ENCODE data around the gene ROMO1. TPM values are rescaled to one million over a fixed set of nuclear protein-coding genes. Genes with fewer than 3 reads are reported as not detected.
A peak's percentile ranks its signal among the peaks of the same experiment; 100 is the strongest.
"Not testable (repeated sequence)": the region's sequence is repeated elsewhere in the genome, so short reads cannot be mapped to it uniquely, and the experiment has no call there.

The ROMO1 gene
- total and polyA plus RNA-seq, 7 donors: 133 to 379 (median 172) TPM

DNA sequence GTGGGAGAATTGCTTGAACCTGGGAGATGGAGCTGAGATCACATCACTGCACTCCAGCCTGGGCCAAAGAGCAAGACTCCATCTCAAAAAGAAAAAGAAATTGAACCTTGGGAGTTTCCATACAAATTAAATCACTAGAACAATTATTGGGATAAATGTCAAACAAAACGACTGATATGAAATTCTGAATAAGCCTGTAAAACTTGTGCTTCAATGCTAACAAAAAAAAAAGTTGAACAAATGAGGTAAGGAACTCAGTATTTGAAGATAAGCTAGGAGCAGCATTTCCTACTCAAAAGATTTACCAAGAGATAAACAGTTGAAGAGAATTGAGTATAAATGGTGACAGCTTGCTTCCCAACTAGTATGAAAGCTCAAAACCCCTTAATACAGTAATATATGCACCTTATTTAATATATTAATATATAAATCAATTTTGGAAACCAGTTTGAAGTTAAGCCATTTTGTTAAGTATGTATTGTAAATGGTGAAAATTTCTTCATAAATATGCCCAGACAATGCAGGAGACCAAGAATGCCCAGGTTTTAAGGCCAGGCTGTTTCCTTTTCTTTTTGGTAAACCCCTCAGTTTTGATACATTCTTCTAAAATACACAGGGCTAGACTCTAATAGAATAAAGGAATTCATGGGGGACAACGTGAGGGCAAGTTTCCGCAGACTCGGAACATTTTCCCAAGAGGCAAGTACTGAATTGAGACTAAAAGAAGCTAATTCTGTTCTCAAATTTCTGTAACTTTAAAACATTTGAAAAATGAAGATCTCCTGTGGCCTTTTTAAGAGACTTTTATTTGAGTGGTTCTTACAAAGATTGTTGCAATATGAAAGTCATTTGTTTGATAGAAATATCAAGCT lies 3.9 kb downstream of the ROMO1 start:
- ATAC-seq (no peak), DNase-seq (no peak)
- Histone ChIP-seq H3K4me1 (peaks cover 30% of the 10 kb centered on the region), H3K36me3 (ENCODE audit: insufficient read depth in 1 of 2, low read depth in 1 of 2) (peaks cover 6 to 76% of the 10 kb centered on the region in 2 donors), H3K4me3 (no peak overlapping the region), H3K27me3 (ENCODE audit: insufficient read depth in 3 of 3, low read length in 2 of 3) (no peaks in the 10 kb centered on the region), H3K9me3 (no peaks in the 10 kb centered on the region), H3K27ac (peak overlapping the region; percentile 24)
- WGBS, 3 donors: 48 to 53% (median 48%) methylated on average over 4 of the region's 4 CpGs
- intact Hi-C loops (cut with DNase I): loop anchor here in 1 of 2 donors (5.0 kb wide), 1 partner anchor 34 kb away; no protein-coding TSS in a partner anchor
- TF ChIP-seq, protein P1, sequence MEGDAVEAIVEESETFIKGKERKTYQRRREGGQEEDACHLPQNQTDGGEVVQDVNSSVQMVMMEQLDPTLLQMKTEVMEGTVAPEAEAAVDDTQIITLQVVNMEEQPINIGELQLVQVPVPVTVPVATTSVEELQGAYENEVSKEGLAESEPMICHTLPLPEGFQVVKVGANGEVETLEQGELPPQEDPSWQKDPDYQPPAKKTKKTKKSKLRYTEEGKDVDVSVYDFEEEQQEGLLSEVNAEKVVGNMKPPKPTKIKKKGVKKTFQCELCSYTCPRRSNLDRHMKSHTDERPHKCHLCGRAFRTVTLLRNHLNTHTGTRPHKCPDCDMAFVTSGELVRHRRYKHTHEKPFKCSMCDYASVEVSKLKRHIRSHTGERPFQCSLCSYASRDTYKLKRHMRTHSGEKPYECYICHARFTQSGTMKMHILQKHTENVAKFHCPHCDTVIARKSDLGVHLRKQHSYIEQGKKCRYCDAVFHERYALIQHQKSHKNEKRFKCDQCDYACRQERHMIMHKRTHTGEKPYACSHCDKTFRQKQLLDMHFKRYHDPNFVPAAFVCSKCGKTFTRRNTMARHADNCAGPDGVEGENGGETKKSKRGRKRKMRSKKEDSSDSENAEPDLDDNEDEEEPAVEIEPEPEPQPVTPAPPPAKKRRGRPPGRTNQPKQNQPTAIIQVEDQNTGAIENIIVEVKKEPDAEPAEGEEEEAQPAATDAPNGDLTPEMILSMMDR (IDR thresholded peaks at IDR 0.05): no peak

DNA sequence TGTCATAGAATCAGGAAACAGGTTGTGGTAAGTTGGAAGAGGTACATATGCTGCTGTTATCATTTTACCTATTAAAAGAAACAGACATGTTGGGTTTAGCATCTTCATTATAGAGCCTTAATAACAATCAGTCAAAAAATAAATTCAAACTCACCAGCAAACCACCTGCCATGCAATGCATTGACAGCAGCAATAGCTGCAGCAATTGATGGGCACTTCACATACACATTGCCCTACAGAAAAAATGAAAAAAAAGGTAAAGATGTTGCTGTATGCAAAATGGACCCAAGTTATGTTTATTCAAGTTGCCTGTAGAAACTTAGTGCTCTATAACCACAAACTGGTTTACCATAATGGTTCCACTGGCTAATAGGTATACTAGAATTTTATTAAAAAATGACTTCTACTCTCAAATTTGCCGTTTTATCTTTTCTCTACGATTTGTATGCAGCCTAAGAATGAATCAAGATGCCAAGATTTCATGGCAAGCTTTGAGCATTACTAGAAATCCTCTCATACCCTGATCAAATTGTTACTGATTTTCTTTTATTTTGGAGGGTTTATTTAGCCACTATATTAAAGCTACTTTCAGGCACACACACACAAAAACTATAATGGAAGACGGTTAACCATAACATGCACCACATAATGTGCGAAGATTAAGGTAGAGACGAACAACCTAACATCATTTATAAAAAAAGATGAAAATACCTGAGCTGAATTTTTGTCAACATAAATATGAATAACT lies 5.5 kb downstream of the ROMO1 start:
- Histone ChIP-seq H3K36me3 (ENCODE audit: insufficient read depth in 1 of 2, low read depth in 1 of 2) (peaks cover 10 to 93% of the 10 kb centered on the region in 2 donors), H3K27me3 (ENCODE audit: insufficient read depth in 3 of 3, low read length in 2 of 3) (no peaks in the 10 kb centered on the region), H3K4me1 (peaks cover 34% of the 10 kb centered on the region), H3K4me3 (no peak overlapping the region), H3K9me3 (no peaks in the 10 kb centered on the region), H3K27ac (peak overlapping the region; percentile 14)
- TF ChIP-seq, protein P1 (IDR thresholded peaks at IDR 0.05): no peak
- intact Hi-C loops (cut with DNase I): loop anchor here in 1 of 2 donors (5.0 kb wide), 1 partner anchor 33 kb away; no protein-coding TSS in a partner anchor
- 79 to 83% (median 82%) methylated on average over 5 of the region's 5 CpGs for WGBS, 3 donors
- DNase-seq (no peak), ATAC-seq (no peak)

DNA sequence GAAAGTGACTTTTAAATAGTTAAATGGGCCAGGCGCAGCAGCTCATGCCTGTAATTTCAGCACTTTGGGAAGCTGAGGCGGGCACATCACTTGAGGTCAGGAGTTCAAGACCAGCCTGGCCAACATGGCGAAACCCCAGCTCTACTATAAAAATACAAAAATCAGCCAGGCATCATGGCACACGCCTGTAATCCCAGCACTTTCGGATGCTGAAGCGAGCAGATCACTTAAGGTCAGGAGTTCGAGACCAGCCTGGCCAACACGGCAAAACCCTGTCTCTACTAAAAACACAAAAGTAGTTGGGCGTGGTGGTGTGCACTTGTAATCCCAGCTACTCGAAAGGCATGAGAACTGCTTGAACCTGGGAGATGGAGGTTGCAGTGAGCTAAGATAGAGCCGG lies 6.7 kb downstream of the ROMO1 start:
- ATAC-seq: not testable (repeated sequence)

DNA sequence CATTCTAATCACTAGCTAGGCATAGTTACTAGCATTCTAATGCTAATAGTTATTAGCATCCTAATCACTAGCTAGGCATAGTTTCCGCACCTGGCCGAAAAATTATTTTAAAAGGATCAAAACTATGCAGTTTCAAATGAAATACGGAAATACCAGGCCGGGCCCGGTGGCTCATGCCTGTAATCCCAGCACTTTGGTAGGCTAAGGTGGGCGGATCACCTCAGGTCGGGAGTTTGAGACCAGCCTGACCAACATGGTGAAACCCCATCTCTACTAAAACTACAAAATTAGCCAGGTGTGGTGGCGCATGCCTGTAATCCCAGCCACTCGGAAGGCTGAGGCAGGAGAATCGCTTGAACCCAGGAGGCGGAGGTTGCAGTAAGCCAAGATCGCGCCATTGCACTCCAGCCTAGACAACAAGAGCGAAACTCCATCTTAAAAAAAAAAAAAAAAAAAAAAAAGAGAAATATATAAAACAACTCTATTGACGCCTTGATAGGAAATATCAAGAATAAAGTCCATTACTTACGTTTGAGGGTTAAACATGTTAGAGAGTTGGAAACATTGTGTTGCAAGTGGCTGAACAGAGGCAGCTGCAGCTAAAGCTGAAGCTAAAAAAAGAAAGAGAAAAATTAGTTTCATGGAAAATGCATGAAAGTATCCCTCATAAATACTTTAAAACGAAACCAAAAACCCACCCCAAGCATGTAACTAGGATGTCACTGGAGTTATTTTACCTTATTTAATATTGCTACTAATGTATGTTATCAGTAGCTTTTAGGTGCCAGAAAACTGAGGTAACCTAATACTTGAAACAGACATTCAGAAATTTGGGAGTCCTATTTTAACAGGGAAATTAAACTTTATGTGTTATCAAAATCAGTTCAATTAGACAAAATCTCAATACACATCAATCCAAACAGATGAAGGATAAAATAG lies 7.7 kb downstream of the ROMO1 start:
- H3K9me3 ChIP-seq; H3K27me3 ChIP-seq (ENCODE audit: insufficient read depth in 3 of 3, low read length in 2 of 3); H3K4me3 ChIP-seq; intact Hi-C loops (cut with DNase I); H3K27ac ChIP-seq; ATAC-seq; DNase-seq: not testable (repeated sequence)
- WGBS, 3 donors: 86 to 90% (median 87%) methylated on average over 17 of the region's 17 CpGs
- peaks cover 39% of the 10 kb centered on the region for H3K4me1 ChIP-seq
- H3K36me3 ChIP-seq (ENCODE audit: insufficient read depth in 1 of 2, low read depth in 1 of 2): peaks cover 10 to 100% of the 10 kb centered on the region in 2 donors

More for the DNA sequence above, 6.7 kb downstream of the ROMO1 start:
- Histone ChIP-seq H3K36me3 (ENCODE audit: insufficient read depth in 1 of 2, low read depth in 1 of 2) (peaks cover 10 to 100% of the 10 kb centered on the region in 2 donors), H3K4me1 (peaks cover 31% of the 10 kb centered on the region)
- H3K27ac ChIP-seq; H3K4me3 ChIP-seq; DNase-seq; H3K27me3 ChIP-seq (ENCODE audit: insufficient read depth in 3 of 3, low read length in 2 of 3); intact Hi-C loops (cut with DNase I); H3K9me3 ChIP-seq: not testable (repeated sequence)
- WGBS, 3 donors: 74 to 93% (median 79%) methylated on average over 11 of the region's 11 CpGs

DNA sequence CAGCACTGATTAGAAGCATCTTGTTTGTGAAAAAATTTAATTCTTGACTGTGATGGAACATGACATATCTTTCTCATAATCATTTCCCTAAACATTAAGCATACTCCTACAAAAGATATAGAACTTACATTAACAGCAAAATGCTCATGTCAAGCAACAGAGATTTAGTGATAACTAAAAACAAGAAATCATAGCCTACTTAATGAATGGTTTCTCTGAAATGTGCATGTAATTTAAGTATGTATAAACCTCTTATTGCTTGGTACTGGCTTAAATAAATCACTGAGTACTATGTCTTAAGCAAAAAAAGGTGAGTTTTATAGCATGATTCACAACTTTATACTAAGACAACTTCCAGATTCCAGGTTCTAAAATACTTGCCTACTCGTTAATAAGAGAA lies 9.3 kb downstream of the ROMO1 start:
- no peak for ATAC-seq
- Histone ChIP-seq H3K4me3 (no peak overlapping the region), H3K4me1 (peaks cover 31% of the 10 kb centered on the region), H3K36me3 (ENCODE audit: insufficient read depth in 1 of 2, low read depth in 1 of 2) (peaks cover 4 to 100% of the 10 kb centered on the region in 2 donors), H3K27me3 (ENCODE audit: insufficient read depth in 3 of 3, low read length in 2 of 3) (no peaks in the 10 kb centered on the region), H3K27ac (no peak overlapping the region), H3K9me3 (no peaks in the 10 kb centered on the region)
- 40 to 67% (median 53%) methylated on average over 1 of the region's 1 CpG for WGBS, 3 donors
- intact Hi-C loops (cut with DNase I): no loop called here
- TF ChIP-seq, protein P1 (IDR thresholded peaks at IDR 0.05): no peak
- DNase-seq: no peak
